Esophagus squamous epithelium (tissue), 5 donors: Measurements from ENCODE around the gene FHIT. TPM values are rescaled to one million over a fixed set of nuclear protein-coding genes. Genes with fewer than 3 reads are reported as not detected.

Source experiments
- DNase-seq: peaks from one replicate; lab custom pipeline; 2025; lab: John Stamatoyannopoulos, UW
- H3K27ac ChIP-seq, 4 donors: fragments of 200-600 bp; sonication (generic); one replicate each; pipeline ENCODE4 v1.5.1; 2016 to 2019; ENCODE audit warnings: mild to moderate bottlenecking in 1 of 4
- H3K27me3 ChIP-seq, 4 donors: fragments of 200-600 bp; sonication (generic); 1 replicate in 3 of 4; 2 replicates in 1 of 4; pipeline versions ENCODE4 v1.5.1 to v1.6.0; 2017 to 2021; ENCODE audit warnings: antibody characterized with exemption in 1 of 4
- H3K36me3 ChIP-seq, 3 donors: fragments of 200-600 bp; sonication (generic); one replicate each; pipeline ENCODE4 v1.5.1; 2016 to 2019
- H3K4me1 ChIP-seq, 3 donors: fragments of 200-600 bp; sonication (generic); one replicate each; pipeline ENCODE4 v1.5.1; 2017 to 2019
- H3K4me3 ChIP-seq, 4 donors: fragments of 200-600 bp; sonication (generic); 1 replicate in 3 of 4; 2 replicates in 1 of 4; pipeline ENCODE4 v1.5.1; 2016 to 2019; ENCODE audit warnings: mild to moderate bottlenecking in 2 of 4, moderate library complexity in 1 of 4
- H3K9me3 ChIP-seq, 3 donors: fragments of 200-600 bp; sonication (generic); one replicate each; pipeline ENCODE4 v1.5.1; 2016 to 2019
- POLR2A ChIP-seq, 4 donors: fragments of 450-650 bp; IDR thresholded peaks; one replicate each; pipeline ENCODE4 v1.6.1; 2017; ENCODE audit warnings: antibody characterized with exemption in 4 of 4, mild to moderate bottlenecking in 4 of 4, moderate library complexity in 3 of 4
- WGBS, 2 donors: methylation state at CpG; one replicate each; pipeline ENCODE4 v1.1.5; 2018; 5-methylcytosine and 5-hydroxymethylcytosine counted together
- intact Hi-C: fragments of 100-400 bp; cut with DNase I; formaldehyde crosslinking; loops from one replicate; pipeline ENCODE4 v1.15.0; 2022
- total RNA-seq, 4 donors: library from RNA; depleted of rRNA; stranded (reverse); fragments of >200 nt; gene quantifications; one replicate each; pipeline ENCODE4 v1.1.0, GENCODE V29; 2016
- TF ChIP-seq, protein P1 (sequence below), 6 experiments: fragments of 450-650 bp in 4 of 6; fragments of 200-600 bp in 2 of 6; sonication (generic) in 2 of 6; IDR thresholded peaks; one replicate each; pipeline ENCODE4 v1.5.1; 2016 to 2019; ENCODE audit warnings: antibody characterized with exemption in 6 of 6, mild to moderate bottlenecking in 4 of 6, moderate library complexity in 4 of 6
- donor health status: DM: yes; HTN: yes; CAD: no.

Gene FHIT
- total RNA-seq, 4 donors from 2014 or later: 0.64 to 5.7 (median 3.1) TPM

DNA sequence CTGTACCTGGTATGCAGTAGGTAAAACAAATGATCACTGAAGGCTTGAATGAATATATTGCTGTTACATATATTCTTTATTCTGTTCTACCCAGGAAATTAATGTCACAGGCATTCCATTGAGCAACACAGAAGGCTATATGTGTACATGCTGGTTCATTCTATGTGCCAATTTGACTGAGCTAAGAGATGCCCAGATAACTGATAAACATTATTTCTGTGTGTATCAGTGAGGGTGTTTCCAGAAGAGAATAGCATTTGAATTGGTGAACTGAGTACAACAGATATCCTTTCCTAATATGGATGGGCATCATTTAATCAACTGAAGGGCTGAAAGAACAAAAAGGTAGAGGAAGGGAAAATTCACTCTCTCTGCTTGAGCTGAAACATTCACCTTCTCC, 886.8 kb downstream of the FHIT start:
- TF ChIP-seq, protein P1, sequence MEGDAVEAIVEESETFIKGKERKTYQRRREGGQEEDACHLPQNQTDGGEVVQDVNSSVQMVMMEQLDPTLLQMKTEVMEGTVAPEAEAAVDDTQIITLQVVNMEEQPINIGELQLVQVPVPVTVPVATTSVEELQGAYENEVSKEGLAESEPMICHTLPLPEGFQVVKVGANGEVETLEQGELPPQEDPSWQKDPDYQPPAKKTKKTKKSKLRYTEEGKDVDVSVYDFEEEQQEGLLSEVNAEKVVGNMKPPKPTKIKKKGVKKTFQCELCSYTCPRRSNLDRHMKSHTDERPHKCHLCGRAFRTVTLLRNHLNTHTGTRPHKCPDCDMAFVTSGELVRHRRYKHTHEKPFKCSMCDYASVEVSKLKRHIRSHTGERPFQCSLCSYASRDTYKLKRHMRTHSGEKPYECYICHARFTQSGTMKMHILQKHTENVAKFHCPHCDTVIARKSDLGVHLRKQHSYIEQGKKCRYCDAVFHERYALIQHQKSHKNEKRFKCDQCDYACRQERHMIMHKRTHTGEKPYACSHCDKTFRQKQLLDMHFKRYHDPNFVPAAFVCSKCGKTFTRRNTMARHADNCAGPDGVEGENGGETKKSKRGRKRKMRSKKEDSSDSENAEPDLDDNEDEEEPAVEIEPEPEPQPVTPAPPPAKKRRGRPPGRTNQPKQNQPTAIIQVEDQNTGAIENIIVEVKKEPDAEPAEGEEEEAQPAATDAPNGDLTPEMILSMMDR (IDR thresholded peaks at IDR 0.05): no peak
- TF ChIP-seq POLR2A (IDR thresholded peaks at IDR 0.05): no peak
- Histone ChIP-seq H3K27ac (no peak overlapping the region), H3K4me3 (no peak overlapping the region), H3K4me1 (no peaks in the 10 kb centered on the region), H3K27me3 (no peaks in the 10 kb centered on the region), H3K9me3 (no peaks in the 10 kb centered on the region), H3K36me3 (no peaks in the 10 kb centered on the region)
- intact Hi-C loops: no loop called here
- no peak for DNase-seq

DNA sequence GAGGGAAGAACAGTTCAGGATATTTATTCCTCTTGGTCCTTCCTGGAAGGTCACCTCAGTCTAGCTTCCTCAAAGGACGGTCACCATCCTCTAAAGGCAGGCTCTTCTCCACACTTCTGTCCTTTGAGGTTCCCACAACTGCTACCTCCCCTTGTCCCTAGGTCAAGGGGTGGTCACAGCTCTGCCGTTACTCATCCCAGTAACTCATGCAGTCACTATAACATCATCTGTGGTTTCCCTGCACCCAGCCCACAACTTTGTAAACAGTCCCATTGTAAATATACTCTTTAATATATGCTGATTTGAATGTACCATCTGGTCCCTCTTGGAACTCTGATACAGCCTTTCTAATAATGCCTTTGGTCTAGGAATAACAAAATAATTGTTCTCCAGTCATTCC, 887.4 kb downstream of the FHIT start:
- no peak for DNase-seq
- WGBS, 2 donors: 44 to 75% methylated on average over 2 of the region's 2 CpGs
- intact Hi-C loops: no loop called here

DNA sequence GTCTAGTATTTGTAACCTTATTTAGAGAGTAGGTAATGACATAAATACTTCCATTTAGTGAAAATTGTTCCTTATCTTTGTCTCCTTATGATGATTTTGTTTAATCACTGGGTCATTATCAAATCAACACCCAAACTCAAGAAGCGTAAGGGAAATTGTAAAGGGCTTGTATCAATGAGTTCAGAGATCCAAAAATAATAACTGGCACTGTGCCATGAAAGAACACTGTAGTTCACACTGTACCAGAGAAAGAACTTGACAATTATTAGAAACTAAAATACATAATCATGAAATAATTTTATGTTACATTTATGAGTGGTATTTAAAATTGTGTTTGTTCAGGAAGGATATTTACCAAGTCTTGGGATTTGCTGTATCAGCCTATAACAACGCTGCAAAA, 895.4 kb downstream of the FHIT start:
- Histone ChIP-seq H3K4me1 (no peaks in the 10 kb centered on the region), H3K4me3 (no peak overlapping the region), H3K36me3 (no peaks in the 10 kb centered on the region), H3K9me3 (no peaks in the 10 kb centered on the region), H3K27me3 (no peaks in the 10 kb centered on the region), H3K27ac (no peak overlapping the region)
- TF ChIP-seq, protein P1 (IDR thresholded peaks at IDR 0.05): no peak
- no peak for TF ChIP-seq POLR2A (IDR thresholded peaks at IDR 0.05)
- intact Hi-C loops: no loop called here
- DNase-seq: no peak
- whole genome bisulfite sequencing, 2 donors: 50 to 53% methylated on average over 2 of the region's 2 CpGs

More for the DNA sequence above, 887.4 kb downstream of the FHIT start:
- Histone ChIP-seq H3K27me3 (no peaks in the 10 kb centered on the region), H3K27ac (no peak overlapping the region), H3K9me3 (no peaks in the 10 kb centered on the region), H3K4me1 (no peaks in the 10 kb centered on the region), H3K4me3 (no peak overlapping the region), H3K36me3 (no peaks in the 10 kb centered on the region)
- TF ChIP-seq POLR2A (IDR thresholded peaks at IDR 0.05): no peak
- TF ChIP-seq, protein P1 (IDR thresholded peaks at IDR 0.05): no peak

DNA sequence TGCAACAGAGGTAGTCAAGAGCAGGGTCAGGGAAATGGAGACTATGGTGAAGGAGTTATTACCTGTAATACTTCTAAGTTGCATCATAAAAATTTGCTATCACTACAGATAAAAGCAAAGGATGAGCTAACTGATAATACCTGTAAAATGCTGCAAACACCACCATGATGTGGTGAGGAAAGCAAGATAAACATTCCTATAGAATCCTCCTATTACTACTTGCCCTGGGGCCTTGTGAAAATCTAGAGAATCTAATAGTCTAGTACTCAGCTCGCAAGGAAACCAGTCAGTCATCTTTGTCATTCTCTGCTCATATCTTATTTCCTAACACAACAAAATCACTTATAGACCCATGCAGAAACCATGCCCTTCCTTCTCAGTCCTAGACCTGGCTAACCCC, 899.8 kb downstream of the FHIT start:
- H3K36me3 ChIP-seq: no peaks in the 10 kb centered on the region
- intact Hi-C loops: no loop called here
- WGBS, 2 donors: 81 to 83% methylated on average over 1 of the region's 1 CpG
- TF ChIP-seq, protein P1 (IDR thresholded peaks at IDR 0.05): no peak
- TF ChIP-seq POLR2A (IDR thresholded peaks at IDR 0.05): no peak
- no peaks in the 10 kb centered on the region for H3K9me3 ChIP-seq
- H3K4me1 ChIP-seq: no peaks in the 10 kb centered on the region
- no peak overlapping the region for H3K4me3 ChIP-seq
- no peaks in the 10 kb centered on the region for H3K27me3 ChIP-seq
- no peak overlapping the region for H3K27ac ChIP-seq
- DNase-seq: no peak

DNA sequence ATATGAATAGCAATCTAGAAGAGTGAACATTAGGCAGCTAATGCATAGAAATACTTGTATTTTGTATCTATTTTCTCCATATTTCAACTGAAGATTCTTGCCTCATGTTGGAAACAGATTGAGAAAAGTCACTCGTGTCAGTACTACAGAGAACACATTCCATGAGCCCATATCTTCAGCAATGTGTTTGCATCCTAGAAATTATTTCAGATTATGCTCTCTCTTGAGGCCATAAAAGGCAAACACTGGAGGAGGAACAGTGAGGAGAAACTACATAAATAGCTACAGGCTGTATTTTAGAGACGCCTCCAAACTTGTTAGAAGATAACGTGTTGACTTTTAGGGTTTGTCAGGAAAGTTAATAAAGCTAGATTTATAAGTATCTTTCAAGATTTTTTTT, 906.9 kb downstream of the FHIT start:
- TF ChIP-seq, protein P1 (IDR thresholded peaks at IDR 0.05): no peak
- TF ChIP-seq POLR2A (IDR thresholded peaks at IDR 0.05): no peak
- 37 to 38% methylated on average over 3 of the region's 3 CpGs for WGBS, 2 donors
- Histone ChIP-seq H3K4me1 (no peaks in the 10 kb centered on the region), H3K27me3 (no peaks in the 10 kb centered on the region), H3K36me3 (no peaks in the 10 kb centered on the region), H3K27ac (no peak overlapping the region), H3K4me3 (no peak overlapping the region), H3K9me3 (no peaks in the 10 kb centered on the region)
- no peak for DNase-seq
- intact Hi-C loops: no loop called here
